GM10266 (cell line): Measurements from ENCODE around the gene TUBG2.
A peak's percentile ranks its signal among the peaks of the same experiment; 100 is the strongest.
"Not testable (repeated sequence)": the region's sequence is repeated elsewhere in the genome, so short reads cannot be mapped to it uniquely, and the experiment has no call there.

Experiments used
- DNase-seq: peaks from one replicate; pipeline ENCODE4 v3.0.0; 2012; ENCODE audit errors: extremely low spot score
- CTCF ChIP-seq: IDR thresholded peaks from 2 replicates; pipeline ENCODE4 v1.5.1; 2012; ENCODE audit warnings: mild to moderate bottlenecking, low read depth; ENCODE audit not compliant: control insufficient read depth, insufficient read depth; ENCODE audit errors: missing control alignments

Gene TUBG2

DNA sequence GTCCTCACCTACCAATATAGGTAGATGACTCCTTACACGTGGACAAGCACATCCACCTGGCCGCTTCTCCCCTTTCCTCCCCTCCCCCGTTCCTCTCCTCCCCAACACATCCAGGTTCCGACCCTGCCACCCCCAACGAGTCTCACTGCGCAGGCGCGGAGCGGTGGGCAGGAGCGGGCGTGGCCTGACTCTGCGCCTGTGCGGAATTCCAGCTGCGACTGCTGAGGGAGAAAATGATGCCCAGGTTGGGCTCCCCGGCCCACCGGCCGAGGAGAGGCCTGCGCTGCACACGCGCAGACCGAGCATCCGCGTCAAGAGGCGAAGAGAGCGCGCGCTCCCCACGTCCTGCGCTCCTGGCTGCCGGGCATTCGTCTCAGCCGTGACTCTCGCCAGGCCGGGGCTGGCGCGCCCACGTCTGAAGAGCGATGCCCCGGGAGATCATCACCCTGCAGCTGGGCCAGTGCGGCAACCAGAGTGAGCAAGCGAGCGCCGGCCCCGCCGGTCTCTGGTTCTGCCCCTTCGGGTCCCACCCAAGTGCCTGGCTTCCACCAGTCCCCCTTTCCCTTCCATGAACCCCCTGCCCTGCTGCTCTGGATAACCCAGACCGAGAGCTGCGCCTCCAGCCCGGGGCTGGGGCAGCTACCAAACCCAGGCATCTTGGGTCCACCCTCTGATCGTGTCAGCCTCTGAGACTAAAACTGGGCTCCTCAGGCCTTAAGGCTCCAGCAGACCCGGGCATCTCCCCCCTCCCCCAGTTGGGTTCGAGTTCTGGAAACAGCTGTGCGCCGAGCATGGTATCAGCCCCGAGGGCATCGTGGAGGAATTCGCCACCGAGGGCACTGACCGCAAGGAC, at the start of gene TUBG2:
TUBG2 (plus strand) TSS at position 206 of the 853 bp plus-strand sequence; CDS start at position 426, 220 bp downstream.
- DNase-seq, result peak; percentile 90
- TF ChIP-seq CTCF, result no peak

DNA sequence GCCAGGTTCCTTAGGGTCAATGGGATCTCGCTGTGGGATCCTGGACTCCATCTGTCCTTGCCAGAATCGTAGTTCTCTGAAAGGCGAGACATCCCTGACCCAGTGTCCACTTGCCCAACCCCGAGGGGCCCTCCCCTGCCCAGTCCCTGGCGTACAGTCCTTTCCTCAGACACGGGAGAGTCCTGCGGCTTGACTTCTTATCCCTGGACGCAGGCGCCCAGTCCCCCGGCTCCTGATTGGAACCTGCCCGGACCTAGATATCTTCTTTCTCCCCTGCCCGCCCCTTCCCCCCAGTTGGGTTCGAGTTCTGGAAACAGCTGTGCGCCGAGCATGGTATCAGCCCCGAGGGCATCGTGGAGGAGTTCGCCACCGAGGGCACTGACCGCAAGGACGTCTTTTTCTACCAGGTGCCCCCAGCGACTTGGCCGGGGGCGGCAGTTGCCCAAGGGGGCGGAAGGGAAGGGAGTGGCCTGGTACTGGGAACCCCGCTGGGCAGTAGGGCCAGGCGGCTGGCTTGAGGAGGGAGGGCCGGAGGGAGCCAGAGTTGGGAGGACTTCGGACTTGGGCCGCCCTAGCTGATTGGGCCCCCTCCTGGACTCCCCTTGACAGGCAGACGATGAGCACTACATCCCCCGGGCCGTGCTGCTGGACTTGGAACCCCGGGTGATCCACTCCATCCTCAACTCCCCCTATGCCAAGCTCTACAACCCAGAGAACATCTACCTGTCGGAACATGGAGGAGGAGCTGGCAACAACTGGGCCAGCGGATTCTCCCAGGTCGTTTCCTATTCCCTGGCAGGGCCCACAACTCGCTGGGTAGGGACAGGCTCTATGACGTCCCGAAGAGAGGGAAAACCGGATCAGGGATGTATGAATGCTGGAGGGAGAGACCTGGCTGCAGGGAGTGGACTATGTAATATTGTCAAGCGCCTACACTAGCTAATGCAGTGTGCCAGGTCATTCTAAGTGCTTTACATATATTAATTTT, 49.0 kb upstream of the TUBG2 start:
- not testable (repeated sequence) for DNase-seq

GRCh38 chr17:42612013-42612412, 47.1 kb upstream of the TUBG2 start:
- no peak for DNase-seq
- TF ChIP-seq CTCF, result no peak

- TF ChIP-seq CTCF, result no peak
- DNase-seq, result no peak
These were observed 45.3 kb upstream of the TUBG2 start for GRCh38 chr17:42613699-42614295.

GRCh38 chr17:42617956-42618431, 41.1 kb upstream of the TUBG2 start:
- peak; percentile 29 for DNase-seq

DNA sequence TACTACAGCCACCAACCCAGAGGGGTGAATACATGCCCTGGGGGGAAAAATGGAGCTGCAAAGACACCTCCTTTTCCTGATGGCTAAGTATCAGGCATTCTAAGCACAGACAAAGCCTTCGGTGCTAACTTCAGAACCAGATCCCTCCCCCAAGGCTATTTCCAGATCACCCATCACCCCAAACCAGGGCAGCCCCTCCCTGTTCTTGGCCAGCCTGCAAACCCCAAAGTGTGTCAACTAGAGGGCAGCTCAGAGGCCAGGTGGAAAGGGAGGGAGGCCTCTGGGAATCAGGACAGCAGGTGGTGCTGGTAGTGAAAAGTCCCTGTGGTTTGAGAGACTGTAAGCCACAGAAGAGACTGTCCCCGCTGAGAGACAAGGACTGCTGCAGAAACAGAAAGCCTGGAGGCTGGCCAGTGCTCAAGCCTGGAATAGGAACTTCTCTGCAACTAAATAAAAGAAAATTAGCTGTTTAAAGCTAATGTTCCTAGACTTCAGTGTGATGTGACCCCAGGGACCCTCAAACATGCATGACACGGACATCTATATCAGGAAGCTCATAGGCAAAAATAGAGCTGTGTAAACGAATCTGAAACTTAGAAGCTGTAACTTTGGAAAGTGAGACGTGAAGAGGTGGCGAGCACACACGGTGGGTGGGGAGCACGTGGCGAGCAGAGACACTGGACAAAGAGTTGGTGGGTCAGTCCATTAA, 40.5 kb upstream of the TUBG2 start:
- TF ChIP-seq CTCF, result peak; percentile 51
- DNase-seq, result peak; percentile 73

More at GRCh38 chr17:42617956-42618431, 41.1 kb upstream of the TUBG2 start:
- no peak for TF ChIP-seq CTCF

GRCh38 chr17:42621987-42622386, 37.1 kb upstream of the TUBG2 start:
- DNase-seq, result not testable (repeated sequence)
